SK-MEL-5 (cell line): ENCODE data around the gene ALOX12B. TPM values are rescaled to one million over a fixed set of nuclear protein-coding genes. Genes with fewer than 3 reads are reported as not detected.
A peak's percentile ranks its signal among the peaks of the same experiment; 100 is the strongest.
"Not testable (repeated sequence)": the region's sequence is repeated elsewhere in the genome, so short reads cannot be mapped to it uniquely, and the experiment has no call there.

ENCODE experiments used
- DNase-seq: peaks from one replicate; pipeline ENCODE4 v3.0.0-alpha.2; 2016; ENCODE audit warnings: low read depth, low spot score
- in situ Hi-C: cut with HindIII; loops from 2 replicates; pipeline ENCODE4 v1.10.0; 2016; ENCODE audit warnings: low sequenced_read_pairs, high pct_unique_total_duplicates, low pct_unique_long_range_greater_than_20kb
- total RNA-seq: library from RNA; depleted of rRNA; stranded (reverse); fragments of >200 nt; shearing (Covaris generic); gene quantifications from 2 replicates; pipeline ENCODE4 v1.2.3, GENCODE V29; 2014

ALOX12B gene
- total RNA-seq, 1 experiment from 2014 or later, result 0.21 TPM

DNA sequence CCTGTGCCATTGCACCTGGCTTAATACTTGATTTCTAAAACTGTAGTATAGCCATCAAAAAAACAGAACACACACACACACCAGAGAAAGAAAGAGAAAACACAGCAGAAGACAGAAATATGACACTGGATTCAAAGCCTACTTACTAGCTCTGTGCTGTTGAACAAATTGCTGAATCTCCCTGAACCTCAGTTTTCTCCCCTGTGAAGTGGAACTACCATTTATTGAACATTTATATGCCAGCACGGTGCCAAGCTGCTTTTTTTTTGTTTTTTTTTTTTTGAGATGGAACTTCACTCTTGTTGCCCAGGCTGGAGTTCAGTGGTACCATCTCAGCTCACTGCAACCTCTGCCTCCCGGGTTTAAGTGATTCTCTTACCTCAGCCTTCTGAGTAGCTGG lies 13.2 kb upstream of the ALOX12B start:
- no peak for DNase-seq
- in situ Hi-C loops, result no loop called here

DNA sequence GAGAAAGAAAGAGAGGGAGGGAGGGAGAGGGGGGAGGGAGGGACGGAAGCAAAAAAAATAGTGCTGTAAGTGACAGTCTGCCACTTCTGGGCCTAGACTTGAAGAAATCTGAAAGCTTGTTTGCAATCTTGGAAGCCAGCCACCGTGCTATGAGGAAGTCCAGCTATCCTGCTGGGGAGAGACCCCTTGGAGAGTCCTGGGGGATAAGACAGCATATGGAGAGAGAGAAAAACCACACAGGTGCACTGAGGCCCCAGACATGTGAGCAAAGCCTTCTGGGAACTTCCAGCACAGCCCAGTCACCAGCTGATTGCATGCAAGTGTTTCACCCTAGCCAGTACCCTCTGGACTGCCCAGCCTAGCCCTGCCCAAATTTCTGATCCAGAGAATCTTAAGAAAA lies 12.6 kb upstream of the ALOX12B start:
- no peak for DNase-seq

DNA sequence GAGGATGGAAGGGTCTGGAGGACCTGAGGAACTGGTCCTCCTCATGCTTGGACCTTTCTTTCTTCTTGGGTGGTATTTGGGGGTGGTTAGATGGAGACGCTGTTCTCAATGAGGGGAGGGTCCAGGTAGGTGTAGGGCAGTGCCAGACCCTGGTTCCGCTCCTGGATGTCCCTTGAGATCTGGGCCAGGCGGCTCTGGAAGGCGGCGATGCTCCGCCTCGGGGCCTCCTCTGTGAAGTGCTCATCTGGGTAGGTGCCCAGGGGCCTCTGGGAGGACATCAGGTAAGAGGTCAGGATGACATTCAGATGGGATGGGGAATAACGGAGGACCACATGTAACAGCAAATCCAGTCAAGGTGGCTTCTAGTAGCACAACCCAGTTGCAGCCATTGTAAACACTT lies 9.0 kb upstream of the ALOX12B start:
- in situ Hi-C loops, result no loop called here
- DNase-seq, result no peak

More for the DNA sequence above, 12.6 kb upstream of the ALOX12B start:
- in situ Hi-C loops, result no loop called here

DNA sequence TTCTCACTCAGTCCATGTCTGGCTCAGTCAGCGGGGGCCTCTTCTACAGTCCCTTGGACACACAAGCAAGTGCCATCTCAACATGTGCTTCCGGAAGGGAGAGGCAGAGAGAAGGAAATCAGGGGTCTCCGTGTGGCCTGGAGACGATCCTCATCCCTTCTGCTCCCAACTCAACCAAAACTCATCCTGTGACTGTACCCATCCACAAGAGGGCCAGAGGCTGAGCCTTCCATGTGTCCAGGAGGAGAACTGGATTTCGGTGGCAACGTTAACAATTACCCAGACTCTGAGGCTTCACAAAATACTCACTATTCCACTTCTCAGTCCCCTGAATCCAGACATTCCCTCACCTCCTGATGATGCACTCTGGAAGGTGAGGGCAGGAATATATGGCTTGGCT lies 7.8 kb upstream of the ALOX12B start:
- no peak for DNase-seq
- in situ Hi-C loops, result no loop called here

DNA sequence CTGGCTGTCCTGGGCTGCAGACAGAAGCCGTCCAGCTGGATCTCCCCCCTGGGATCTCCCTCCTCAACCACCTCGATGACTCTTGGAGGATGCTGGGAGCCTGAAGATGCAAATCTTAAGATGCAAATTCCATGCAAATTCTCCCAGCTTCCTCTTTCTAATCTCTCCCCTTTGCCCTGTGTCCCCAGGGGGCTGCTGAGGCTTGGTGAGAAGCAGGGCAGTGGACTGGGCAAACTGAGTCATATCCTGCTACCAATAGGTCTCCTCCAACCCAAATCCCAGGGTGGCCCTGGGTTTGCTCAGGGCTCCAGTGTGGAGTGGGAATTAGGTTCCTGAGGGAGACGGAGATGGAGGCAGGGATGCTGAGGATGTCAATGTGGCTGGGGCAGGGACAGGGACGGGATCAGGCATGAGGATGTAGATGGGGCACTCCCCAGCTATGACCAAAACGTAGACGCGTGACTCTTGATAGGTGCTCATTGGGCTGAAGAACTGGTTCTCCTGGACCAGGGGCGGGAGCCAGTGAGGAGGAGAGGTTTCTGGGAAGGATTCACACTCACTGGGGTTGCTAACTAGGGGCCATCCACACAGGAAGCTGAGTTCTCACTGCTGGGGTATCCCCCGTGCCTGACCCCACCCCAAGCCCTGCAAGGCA lies 3.6 kb upstream of the ALOX12B start:
- in situ Hi-C loops, result no loop called here
- no peak for DNase-seq

DNA sequence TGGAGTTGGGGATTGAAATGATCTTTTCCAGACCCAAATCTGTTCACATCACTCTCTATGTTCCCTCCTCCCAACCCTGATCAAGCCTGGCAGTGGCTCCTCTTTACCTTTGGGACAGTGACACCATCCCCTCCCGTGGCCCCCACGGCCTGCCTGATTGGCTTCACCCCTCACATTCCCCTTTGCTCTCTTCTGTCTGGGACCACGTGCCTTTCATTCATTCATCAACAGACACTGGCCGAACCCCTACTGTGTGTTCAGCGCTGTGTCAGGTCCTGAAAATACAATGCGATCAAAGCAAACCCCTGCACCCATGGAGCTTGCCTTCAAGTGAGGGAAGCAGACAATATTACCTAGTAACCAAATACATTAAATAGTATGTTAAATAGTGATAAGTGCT lies 2.2 kb upstream of the ALOX12B start:
- no peak for DNase-seq
- in situ Hi-C loops, result no loop called here

DNA sequence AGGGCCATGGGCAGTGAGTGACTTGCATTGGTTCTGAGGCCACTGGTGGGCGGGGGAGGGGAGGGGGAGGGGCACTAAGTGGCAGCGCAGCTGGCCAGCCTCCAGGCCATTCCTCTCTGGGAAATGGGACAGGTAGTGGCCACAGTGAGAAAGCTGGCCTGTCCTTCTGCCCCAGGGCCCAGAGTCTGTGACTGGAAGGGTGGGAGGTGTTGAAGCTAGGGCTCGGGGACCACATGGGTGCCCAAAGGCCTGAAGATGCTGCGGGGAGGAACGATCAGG lies 375 bp upstream of the ALOX12B start:
- no peak for DNase-seq
- in situ Hi-C loops, result no loop called here

DNA sequence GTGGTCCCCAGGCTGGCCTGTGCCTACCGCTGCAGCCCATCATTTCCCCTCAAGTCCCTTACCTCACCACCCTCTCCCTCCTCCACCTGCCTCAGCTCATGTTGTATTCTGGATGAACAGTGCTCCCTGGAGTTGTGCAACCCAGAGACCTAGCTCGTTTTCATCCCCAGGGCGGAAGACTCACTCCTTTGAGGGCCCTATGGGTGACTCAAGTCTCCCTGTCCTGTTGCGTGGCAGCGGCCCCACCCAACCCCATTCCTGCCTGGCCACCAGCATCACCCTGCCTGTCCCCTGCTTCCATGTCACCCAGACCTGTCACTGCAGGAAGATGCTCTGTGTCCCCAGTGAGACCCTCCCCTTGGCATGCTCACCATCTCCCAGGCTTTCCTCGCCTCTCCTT lies 3.3 kb downstream of the ALOX12B start:
- in situ Hi-C loops, result no loop called here
- DNase-seq, result no peak

DNA sequence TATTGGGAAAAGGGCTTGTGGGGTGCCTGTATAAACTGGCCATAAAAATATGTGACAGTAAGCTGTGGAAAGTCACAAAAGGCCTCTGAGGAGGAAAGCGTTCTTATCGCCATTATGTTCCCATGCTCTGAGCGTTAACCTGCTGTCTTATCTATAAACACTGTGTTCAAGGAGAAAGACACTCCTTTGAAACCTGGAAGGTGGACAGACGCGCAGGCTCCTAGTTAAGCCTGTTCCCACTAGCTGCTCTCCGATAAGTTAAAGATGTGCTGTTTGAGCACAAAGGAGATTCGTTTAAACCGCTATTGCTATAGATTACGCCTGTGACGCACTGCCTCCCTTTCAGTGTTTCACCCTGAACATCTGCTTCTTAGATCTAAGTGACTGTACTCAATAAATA lies 5.2 kb downstream of the ALOX12B start:
- in situ Hi-C loops, result no loop called here
- DNase-seq, result no peak

DNA sequence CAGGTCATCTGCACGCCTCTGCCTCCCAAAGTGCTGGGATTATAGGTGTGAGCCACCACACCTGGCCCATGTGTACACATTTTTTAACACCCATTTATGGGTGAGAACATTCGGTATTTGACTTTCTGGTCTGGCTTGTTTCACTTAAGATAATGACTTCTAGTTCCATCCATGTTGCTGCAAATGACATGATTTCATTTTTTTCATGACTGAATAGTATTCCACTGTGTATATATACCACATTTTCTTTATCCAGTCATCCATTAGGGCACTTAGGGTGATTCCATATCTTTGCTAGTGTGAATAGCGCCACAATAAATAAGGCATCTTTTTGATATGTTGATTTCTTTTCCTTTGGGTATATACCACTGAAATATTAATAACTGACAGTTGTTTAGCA lies 5.6 kb downstream of the ALOX12B start:
- in situ Hi-C loops, result no loop called here
- DNase-seq, result no peak

DNA sequence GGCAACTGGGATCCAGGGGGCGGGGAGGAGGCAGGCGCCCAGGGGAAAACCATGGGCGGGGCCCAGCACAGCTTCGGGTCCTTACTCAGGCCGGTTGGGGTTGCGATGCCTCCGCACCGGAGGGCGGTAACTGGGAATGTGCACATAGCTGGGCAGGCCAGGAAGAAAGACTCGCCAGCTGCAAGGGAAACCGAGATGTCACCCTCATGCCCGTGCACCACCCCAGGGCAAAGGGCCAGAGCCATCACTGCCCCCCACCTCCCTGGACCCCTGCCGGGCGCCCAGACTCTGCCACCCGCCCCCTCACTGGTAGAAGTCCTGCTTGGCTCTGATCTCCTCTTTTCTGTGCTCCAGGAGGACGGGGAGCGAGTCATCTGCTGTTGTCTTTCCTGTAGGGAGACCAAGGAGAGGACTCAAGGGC lies 6.7 kb downstream of the ALOX12B start:
- in situ Hi-C loops, result no loop called here
- no peak for DNase-seq

DNA sequence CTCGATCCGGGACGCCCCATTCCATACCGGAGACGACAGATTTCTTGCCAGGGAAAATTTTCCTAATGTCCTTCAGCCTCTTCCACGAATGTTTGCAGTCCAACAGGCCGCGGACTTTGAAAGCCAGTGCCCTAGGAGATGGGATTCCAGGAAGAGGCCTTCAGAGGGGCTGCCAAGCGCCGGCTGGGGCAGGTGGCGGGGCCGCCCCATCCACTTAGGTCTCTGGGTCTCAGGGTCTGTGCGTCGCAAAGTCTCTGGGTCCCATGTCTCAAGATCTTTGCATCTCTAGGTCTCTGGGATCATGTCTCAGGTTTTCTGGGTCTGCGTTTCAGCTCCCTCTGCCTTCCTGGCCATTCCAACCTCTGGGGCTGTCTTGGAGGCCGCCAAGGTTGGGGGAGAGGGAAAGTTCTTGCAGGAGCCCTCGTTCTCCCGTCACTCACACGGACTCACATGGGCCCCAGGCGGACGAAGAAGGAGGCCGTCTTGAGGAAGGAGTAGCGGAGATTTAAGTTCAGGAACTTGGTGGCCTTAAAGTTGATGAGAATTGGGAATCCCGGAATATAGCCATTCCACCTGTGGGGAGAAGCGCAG lies 7.2 kb downstream of the ALOX12B start:
- in situ Hi-C loops, result no loop called here
- DNase-seq, result no peak

DNA sequence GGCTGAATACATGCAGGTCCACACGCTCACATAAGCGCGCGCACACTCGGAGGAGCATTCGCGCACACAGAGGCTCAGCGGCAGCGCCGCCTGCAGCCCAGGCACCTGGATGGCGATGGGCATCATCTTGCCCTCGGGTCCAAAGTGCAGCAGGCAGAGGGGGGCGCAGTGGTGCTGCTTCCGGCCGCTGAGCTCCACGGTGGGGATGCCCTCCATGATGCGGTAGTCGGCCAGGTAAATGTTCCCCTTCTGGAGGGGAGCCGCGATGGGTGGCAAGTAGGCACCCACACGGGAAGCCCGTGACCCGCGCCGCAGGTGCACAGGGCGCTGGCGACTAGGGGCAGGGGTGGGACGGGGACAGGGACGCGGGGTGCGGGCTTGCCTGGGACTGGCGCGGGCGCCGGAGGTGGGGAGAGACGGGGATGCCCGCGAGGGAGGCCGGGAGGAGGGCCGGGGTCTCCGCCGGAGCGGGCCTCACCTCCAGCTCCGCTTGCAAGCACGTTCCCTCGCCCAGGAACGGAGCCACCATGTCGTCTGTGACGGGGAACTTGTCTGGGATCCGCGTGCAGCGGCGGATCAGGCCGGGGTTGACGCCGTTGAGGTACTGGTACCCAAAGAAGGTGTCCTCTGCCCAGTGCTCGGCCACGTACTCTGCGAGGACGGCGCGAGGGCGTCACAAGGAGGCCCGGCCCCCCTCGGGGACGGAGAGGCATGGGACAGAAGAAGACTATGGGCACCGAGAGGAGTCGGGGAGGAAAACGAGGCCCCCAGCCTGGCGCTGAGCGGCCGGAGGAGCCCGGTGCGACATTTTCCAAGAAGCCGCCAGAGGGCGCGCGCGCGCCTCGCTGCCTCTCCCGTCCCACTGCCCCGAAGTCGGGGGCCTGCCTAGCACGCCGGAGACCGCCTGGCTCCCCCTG lies 8.0 kb downstream of the ALOX12B start:
- peak; percentile 82 for DNase-seq
- in situ Hi-C loops, result no loop called here

DNA sequence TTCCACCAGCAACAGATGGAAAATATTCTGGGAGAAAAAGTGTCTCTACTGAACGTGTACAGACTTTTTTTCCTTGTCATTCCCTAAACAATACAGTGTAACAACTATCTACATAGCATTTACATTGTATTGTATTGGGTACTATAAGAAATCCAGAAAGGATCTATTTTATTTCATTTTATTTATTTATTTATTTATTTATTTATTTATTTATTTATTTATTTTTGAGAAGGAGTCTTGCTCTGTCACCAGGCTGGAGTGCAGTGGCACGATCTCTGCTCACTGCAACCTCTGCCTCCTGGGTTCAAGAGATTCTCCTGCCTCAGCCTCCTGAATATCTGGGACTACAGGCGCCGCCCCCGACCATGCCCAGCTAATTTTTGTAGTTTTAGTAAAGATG lies 9.6 kb downstream of the ALOX12B start:
- DNase-seq, in situ Hi-C loops: not testable (repeated sequence)

DNA sequence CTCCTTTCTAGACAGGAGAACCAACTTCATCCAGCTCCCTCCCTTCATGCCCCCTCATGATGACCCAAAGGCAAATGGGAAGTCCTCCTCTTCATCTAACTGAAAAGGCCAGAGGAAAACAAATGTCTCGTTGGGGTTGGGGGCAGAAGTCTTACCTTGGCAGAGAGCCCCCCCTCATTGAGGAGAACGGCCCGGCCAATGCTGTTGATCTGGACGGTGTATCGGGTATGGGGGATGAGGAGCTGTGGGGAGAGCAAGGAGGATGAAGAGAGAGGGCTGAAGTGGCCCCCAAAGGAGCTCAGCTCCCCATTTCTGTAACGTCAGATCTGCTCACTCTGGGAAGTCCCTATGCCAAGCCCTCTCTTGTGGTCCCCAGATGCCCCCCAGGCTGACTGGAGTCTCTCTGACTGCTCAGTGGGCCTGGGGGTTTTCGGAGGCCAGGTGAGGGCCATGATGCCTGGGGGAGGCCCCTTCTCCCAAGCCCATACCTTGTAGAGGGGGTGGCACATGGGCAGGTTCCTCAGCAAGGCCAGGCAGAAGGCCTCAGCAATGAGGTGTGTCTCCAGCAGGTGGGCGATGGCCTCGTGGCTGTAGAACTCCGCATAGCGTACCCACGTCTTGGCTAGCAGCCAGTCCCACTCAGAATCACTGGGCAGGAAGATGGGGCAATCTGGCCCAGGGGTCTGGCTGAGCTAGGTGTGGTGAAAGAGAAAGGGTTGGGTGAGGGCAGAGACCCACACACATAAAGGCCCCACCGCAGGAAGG lies 10.8 kb downstream of the ALOX12B start:
- DNase-seq, result no peak
- in situ Hi-C loops, result no loop called here

DNA sequence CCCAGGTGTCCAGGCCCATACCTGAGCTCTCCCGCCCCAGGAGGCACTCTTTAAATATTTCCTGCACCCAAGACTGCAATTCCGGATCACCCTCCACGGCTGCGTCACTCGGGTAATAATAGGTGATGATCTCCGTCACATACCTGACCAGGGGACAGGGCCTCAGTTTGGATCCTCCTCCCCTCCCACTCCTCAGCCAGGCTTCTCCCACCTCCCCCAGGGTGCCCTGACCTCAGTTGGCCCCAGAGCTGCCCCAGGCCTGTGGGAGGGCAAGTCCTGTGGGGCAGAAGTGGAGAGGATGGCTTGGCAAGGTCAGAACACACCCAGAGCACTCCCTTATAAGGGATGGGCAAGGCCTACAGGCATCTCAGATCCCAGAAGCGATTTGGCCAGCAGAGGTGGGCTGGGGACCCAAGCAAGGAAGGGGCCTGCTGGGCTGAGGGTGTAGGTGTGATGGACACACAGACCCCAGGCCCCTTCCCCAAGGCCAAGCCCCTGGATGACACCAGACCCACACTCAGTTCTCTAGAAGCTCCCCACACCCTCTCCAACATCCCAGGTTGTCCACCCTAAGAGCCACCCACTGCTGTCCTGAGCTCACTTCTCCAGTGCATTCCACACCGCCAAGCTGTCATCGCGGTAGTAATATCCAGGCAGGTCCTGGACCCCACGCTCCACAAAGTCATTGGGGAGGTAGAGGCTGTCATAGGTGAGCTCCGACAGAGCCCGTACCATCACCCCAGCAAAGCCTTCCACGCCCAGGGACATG lies 11.8 kb downstream of the ALOX12B start:
- no peak for DNase-seq
- in situ Hi-C loops, result no loop called here

DNA sequence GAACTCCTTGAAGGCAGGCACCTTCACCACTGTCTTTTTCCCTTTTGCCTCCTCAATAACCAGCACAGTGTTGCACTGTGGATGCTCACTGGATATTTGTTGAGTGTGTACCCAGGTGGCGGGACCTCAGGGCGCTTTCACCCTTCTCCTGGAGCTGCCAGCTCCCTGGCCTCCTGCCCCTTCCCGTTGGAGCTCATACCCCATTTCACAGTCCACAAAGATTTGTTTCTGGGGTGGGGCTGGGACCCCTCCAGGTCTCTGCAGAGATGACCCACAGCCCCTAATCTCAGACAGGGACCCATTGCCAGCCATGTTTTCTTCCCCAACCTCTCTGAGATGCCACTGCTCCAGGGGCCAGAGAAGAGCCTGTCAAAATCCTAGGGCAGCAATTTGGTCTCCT lies 12.4 kb downstream of the ALOX12B start:
- in situ Hi-C loops, result no loop called here
- no peak for DNase-seq

DNA sequence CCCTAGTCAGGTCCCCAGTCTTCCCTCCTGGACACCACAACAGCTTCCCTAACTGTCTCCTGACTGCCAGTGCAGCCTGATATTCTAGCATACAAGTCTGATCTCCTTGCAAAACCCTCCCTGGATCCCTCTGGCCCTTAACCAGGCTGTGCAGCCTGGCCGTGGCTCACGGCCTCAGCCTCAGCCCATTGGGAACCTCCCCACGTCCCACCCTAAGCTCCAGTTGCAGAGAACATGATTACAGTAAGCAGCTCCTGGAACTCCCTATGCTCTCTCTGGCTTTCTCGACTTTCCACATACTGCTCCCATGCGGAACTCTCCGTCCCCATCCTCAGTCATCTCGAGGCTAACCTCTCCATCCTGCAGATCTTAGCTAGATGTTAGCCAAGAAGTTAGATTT lies 13.0 kb downstream of the ALOX12B start:
- in situ Hi-C loops, result no loop called here
- no peak for DNase-seq
